Adrenal gland (tissue), 5 donors: Measurements from ENCODE around the gene PNPLA7.

ENCODE experiments used
- CTCF ChIP-seq, 6 experiments: fragments of 450-650 bp in 4 of 6; fragments of 200-600 bp in 2 of 6; sonication (generic) in 1 of 6; IDR thresholded peaks; 1 replicate in 5 of 6; 2 replicates in 1 of 6; pipeline versions ENCODE4 v1.5.1 to v1.8.0; 2016 to 2021; ENCODE audit warnings: antibody characterized with exemption in 6 of 6, mild to moderate bottlenecking in 2 of 6, moderate library complexity in 1 of 6
- POLR2A ChIP-seq, 2 donors: fragments of 450-650 bp; IDR thresholded peaks; one replicate each; pipeline ENCODE4 v1.6.1; 2017; ENCODE audit warnings: antibody characterized with exemption in 2 of 2, mild to moderate bottlenecking in 2 of 2, moderate library complexity in 1 of 2
- donor health status: DM: no; HTN: no; CAD: no.

GRCh38 chr9:137429546-137429890 is 120.7 kb downstream of the PNPLA7 start:
- TF ChIP-seq POLR2A (IDR thresholded peaks at IDR 0.05) = no peak
- no peak for TF ChIP-seq CTCF (IDR thresholded peaks at IDR 0.05)
